Subcutaneous abdominal adipose tissue (tissue), 5 donors: ENCODE measurements around the gene IKZF1.
A peak's percentile ranks its signal among the peaks of the same experiment; 100 is the strongest.

ENCODE experiments used
- H3K27ac ChIP-seq: one replicate; pipeline ENCODE4 v1.7.0; 2013; ENCODE audit warnings: low read depth, mild to moderate bottlenecking, inconsistent platforms, low read length, moderate library complexity
- H3K27me3 ChIP-seq, 5 donors: one replicate each; pipeline ENCODE4 v1.7.0; 2013; ENCODE audit warnings: low read length in 5 of 5, inconsistent platforms in 1 of 5; ENCODE audit not compliant: control insufficient read depth in 5 of 5, insufficient read depth in 4 of 5
- H3K36me3 ChIP-seq, 5 donors: one replicate each; pipeline ENCODE4 v1.7.0; 2013; ENCODE audit warnings: low read length in 5 of 5; ENCODE audit not compliant: control insufficient read depth in 5 of 5, insufficient read depth in 5 of 5
- H3K4me1 ChIP-seq, 5 donors: one replicate each; pipeline ENCODE4 v1.7.0; 2013; ENCODE audit warnings: low read length in 5 of 5, mild to moderate bottlenecking in 3 of 5, moderate library complexity in 1 of 5; ENCODE audit not compliant: control insufficient read depth in 5 of 5, insufficient read depth in 5 of 5
- H3K4me3 ChIP-seq, 5 donors: one replicate each; pipeline ENCODE4 v1.7.0; 2013; ENCODE audit warnings: low read length in 5 of 5, low read depth in 1 of 5
- H3K9ac ChIP-seq, 5 donors: one replicate each; pipeline ENCODE4 v1.7.0; 2013; ENCODE audit warnings: low read length in 5 of 5, mild to moderate bottlenecking in 4 of 5, moderate library complexity in 3 of 5
- H3K9me3 ChIP-seq, 5 donors: one replicate each; pipeline ENCODE4 v1.7.0; 2013; ENCODE audit warnings: low read length in 5 of 5; ENCODE audit not compliant: control insufficient read depth in 5 of 5
- donor health status: healthy.
- donor health status: healthy.
- donor health status: healthy.
- donor health status: healthy.
- donor health status: healthy.

The IKZF1 gene

DNA sequence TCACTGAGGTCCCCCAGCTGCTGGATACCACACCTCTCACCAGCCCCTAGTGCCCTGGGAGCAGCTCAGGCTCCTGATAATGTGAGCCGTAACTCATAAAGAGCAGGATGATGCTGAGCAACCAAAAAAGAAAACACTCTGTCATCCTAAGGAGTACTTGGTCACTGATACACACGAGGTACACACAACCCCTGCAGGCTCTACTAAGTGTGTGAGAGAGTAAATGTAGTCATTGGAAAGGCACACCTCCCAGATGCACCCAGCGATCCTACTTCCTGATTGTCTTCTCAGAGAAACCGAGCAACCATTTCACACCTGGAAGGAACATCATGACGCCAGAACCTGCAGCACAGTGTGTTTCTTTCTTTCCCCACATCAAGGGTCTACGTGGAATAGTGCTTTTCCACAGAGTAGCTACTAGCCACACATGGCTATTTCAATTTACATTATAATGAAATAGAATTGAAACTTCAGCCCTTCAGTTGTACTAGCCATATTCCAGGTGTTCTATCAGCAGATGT lies 111.4 kb downstream of the IKZF1 start:
- Histone ChIP-seq H3K27ac (no peak overlapping the region), H3K4me1 (peaks cover 0 to 18% (median 0%) of the 10 kb centered on the region in 5 donors)

DNA sequence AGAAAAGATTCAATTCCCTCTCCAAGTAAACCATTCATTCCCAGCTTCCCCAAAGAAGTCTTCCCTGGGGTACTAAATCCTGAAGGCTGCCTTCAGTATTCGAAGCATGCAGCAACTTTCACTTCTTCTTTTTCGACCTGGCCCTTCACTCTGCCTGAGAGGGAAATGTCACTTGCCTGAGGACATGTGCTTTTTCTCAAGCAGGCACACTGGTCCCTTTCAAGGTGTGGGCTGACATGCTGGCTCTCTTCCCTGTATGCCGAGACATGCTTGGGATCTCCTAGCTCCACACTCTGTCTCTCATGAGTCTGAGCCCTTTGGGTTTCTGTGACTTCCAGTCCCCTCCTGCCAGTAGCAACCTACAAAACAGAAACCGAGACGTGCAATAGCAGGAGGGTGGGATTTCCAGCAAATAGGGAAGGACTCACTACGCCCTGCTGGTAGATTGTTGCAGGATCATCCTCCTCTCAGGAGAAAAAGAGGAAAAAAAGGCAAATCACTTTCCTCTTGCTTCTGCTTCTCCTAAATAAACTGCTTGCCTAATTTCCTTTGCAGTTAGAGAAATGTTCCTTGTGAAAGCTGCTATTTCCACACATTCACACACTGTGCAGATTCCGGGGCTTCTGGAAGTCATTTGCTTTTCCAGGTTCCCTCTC lies 112.1 kb downstream of the IKZF1 start:
- no peaks in the 10 kb centered on the region for H3K9me3 ChIP-seq
- peaks cover 0 to 18% (median 0%) of the 10 kb centered on the region in 5 donors for H3K4me1 ChIP-seq
- H3K4me3 ChIP-seq = peak overlapping the region in 1 of 5 donors; percentile 11
- H3K27ac ChIP-seq = no peak overlapping the region
- H3K36me3 ChIP-seq = no peaks in the 10 kb centered on the region
- H3K9ac ChIP-seq = peak overlapping the region in 1 of 5 donors; percentile 11
- H3K27me3 ChIP-seq = no peaks in the 10 kb centered on the region

More for the DNA sequence above, 111.4 kb downstream of the IKZF1 start:
- Histone ChIP-seq H3K9me3 (no peaks in the 10 kb centered on the region), H3K4me3 (peak overlapping the region in 1 of 5 donors; percentile 11), H3K36me3 (no peaks in the 10 kb centered on the region), H3K27me3 (no peaks in the 10 kb centered on the region), H3K9ac (no peak overlapping the region)

DNA sequence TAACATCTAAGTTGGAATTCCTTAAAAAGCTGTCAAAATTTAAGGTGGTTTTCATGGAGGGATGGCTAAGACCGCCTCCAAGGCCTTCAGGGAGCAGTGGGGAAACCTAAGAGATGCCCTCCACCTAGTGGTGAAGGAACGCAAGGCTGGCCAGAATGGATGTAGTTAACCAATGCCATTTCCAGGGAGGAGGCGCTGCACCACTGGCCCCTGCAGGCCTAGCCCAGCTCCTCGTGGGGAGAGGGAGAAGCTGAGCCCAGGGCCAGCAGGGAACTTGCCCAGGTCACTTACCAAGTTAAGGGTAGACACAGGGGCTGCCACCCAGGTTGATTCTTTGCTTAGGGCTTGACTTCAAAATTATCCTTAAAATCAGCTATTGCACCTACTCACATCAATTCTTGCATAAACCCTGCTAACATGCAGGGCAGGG lies 113.6 kb downstream of the IKZF1 start:
- peaks cover 0 to 18% (median 0%) of the 10 kb centered on the region in 5 donors for H3K4me1 ChIP-seq
- no peaks in the 10 kb centered on the region for H3K36me3 ChIP-seq
- no peak overlapping the region for H3K9ac ChIP-seq
- H3K9me3 ChIP-seq = no peaks in the 10 kb centered on the region
- H3K4me3 ChIP-seq = no peak overlapping the region
- H3K27ac ChIP-seq = no peak overlapping the region
- no peaks in the 10 kb centered on the region for H3K27me3 ChIP-seq

DNA sequence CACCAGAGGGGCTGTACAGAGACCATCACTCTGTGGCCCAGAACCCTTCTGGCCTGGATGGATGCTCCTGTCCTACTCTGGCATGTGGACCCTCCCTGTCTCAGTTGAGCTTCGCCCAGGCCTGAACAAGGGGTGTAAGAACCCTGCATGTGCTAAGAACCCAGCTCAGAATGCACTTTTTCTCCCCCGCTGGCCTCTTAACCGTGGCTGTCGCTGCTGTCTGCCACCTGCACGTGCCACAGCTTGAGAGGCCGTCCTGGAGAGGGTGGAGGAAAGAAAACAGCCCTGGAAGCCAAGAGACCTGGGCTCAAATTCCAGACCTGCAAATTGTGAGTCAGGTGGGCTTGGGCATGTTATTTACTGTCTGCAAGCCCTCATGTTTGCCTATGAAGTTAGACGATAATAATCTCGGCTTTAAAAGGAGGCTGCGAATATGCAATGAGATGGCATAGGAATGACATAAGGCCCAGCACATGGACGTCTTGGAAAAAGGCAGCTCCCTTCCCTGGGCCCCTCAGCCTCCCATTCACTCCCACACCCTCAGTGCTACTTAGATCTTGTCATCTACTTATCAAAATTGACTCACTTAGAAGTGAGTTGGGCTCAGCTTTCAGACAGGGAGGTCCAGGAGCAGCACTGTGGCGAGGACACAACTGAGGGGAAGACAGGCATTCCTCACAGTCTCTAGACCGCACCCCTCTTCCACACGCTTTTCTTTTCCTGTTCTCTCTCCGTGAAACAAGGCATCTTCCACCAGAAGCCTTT lies 114.2 kb downstream of the IKZF1 start:
- Histone ChIP-seq H3K4me1 (peaks cover 0 to 18% (median 0%) of the 10 kb centered on the region in 5 donors), H3K27ac (no peak overlapping the region), H3K36me3 (no peaks in the 10 kb centered on the region), H3K9ac (no peak overlapping the region), H3K27me3 (no peaks in the 10 kb centered on the region), H3K4me3 (no peak overlapping the region), H3K9me3 (no peaks in the 10 kb centered on the region)

DNA sequence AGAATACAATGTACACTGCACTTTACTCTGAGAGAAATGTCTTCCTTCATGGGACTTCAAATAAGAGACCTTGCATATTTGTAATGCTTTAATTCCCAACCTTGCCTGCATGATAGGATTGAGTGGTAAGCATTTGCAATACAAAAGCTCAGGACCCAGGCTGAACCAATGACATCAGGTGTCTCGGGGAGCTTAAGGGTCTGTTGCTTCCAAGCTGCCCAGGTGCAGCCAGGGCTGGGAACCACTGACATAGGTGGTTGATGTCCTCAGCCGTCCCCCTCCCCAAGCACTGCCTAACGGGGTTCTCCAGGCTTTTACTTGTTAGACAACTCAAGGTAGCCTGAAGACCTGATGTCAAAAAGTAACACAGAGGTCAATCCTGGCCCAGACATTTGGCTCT lies 116.5 kb downstream of the IKZF1 start:
- Histone ChIP-seq H3K9me3 (no peaks in the 10 kb centered on the region), H3K4me1 (peaks cover 0 to 10% (median 0%) of the 10 kb centered on the region in 5 donors), H3K27me3 (no peaks in the 10 kb centered on the region), H3K27ac (no peak overlapping the region), H3K4me3 (no peak overlapping the region), H3K36me3 (no peaks in the 10 kb centered on the region), H3K9ac (no peak overlapping the region)

DNA sequence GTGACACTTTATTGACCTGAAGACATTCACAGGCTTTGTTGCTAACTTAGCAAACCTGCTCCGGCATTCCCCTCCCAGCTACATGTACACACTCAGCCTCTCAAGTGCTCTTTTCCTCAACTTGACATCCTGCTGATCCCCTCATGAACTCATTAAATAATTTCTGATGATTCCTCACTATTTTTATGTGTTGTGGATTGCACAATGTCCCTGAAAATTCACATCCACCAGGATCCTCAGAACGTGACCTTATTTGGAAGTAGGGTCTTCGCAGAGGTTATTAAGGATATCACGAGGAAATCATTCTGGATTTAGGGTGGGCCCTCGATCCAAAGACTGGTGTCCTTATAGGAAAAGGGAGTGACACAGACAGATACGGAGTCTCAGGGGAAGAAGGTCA lies 118.3 kb downstream of the IKZF1 start:
- Histone ChIP-seq H3K36me3 (no peaks in the 10 kb centered on the region), H3K9ac (no peak overlapping the region), H3K27me3 (no peaks in the 10 kb centered on the region), H3K4me3 (no peak overlapping the region), H3K9me3 (no peaks in the 10 kb centered on the region), H3K4me1 (no peaks in the 10 kb centered on the region), H3K27ac (no peak overlapping the region)

DNA sequence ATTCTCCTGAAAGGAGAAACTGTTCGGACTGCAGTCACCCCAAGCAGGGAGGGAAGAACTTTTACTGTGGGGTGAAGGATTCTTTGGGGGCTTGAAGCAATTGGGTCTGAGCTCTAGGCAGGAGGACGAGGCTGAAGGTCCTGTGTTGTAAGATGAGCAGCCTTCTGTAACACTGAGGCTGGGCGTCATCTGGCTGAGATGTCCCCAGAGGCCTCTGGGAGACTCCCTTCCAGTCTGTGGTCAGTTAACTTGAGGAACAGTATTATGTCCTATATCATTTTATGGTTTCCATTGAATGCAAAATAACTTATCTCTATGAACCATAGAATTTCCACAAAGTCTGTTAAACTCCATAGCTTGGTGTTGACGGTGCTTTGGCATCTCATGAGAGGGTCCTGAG lies 119.3 kb downstream of the IKZF1 start:
- no peak overlapping the region for H3K27ac ChIP-seq
- H3K4me1 ChIP-seq = no peaks in the 10 kb centered on the region
- H3K9me3 ChIP-seq = no peaks in the 10 kb centered on the region
- no peaks in the 10 kb centered on the region for H3K36me3 ChIP-seq
- H3K4me3 ChIP-seq = no peak overlapping the region
- no peak overlapping the region for H3K9ac ChIP-seq
- H3K27me3 ChIP-seq = peaks cover 0 to 2% (median 0%) of the 10 kb centered on the region in 5 donors

DNA sequence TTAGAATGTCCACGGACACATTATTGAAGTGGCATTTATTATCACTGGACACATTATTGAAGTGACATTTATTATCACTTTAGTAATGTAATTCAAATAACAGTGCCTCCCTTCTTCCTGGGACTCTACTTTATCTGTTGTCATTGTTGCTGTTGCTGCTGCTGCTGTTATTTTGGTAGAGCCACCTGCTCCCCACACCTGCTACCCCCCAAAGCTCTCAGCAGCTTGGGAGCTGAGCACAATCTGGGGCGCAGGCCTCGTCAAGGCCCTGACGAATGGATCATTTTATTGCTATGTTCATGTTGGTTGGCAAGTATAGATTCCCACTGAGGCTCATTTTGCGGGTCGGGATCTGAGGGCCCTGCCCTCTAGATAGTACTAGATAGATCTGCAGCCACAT lies 120.8 kb downstream of the IKZF1 start:
- peaks cover 0 to 2% (median 0%) of the 10 kb centered on the region in 5 donors for H3K27me3 ChIP-seq
- no peaks in the 10 kb centered on the region for H3K36me3 ChIP-seq
- H3K4me3 ChIP-seq = no peak overlapping the region
- H3K9me3 ChIP-seq = no peaks in the 10 kb centered on the region
- H3K27ac ChIP-seq = no peak overlapping the region
- no peak overlapping the region for H3K9ac ChIP-seq
- H3K4me1 ChIP-seq = no peaks in the 10 kb centered on the region

DNA sequence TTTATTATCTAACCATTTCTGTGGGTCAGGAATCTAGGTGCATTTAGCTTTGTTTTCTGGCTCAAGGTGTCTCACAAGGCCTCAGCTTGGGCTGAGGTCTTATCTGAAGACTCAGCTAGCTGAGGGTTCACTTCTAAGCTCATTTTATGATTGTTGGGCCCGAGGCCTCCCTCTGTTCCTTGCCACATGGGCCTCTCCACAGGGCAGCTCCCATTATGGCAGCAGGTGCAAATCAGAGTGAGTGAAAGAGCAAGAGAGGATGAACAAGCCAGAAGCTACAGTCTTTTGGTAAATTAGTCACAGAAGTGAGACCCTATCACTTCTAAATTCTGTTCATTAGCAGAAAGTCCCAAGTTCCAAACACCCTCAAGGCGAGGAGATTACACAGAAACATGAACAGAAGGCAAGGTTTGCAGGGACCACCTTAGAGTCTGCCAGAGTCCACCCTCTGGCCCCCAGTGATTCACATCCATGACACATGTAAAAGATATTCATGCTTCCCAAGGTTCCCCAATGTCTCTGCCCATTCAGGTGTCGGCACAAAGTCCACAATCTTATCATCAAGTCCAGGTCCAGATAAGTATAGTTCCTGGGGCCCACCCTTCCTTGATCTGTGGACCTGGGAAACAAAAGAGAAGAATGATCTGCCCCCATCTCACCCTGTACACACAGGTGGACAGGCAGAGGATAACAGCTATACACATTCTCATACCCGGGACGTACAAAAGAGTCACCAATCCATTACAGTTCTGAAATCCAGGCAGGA lies 121.9 kb downstream of the IKZF1 start:
- Histone ChIP-seq H3K4me3 (no peak overlapping the region), H3K9ac (no peak overlapping the region), H3K9me3 (no peaks in the 10 kb centered on the region), H3K4me1 (no peaks in the 10 kb centered on the region), H3K36me3 (no peaks in the 10 kb centered on the region), H3K27ac (no peak overlapping the region), H3K27me3 (peaks cover 0 to 2% (median 0%) of the 10 kb centered on the region in 5 donors)
